Dendritic cell treated with granulocyte-macrophage colony-stimulating factor and Interleukin-4, amounts not matched to agents 40 ng/mL and 50 ng/mL, for 4 days (primary cell): ENCODE results near the gene TJP1.

Experiments used
- H3K27ac Mint-ChIP-seq: one replicate; pipeline ENCODE4 v1.8.0; 2022; ENCODE audit warnings: mild to moderate bottlenecking, mixed read lengths
- H3K27me3 Mint-ChIP-seq: one replicate; pipeline ENCODE4 v1.8.0; 2022; ENCODE audit warnings: mild to moderate bottlenecking, mixed read lengths
- H3K36me3 Mint-ChIP-seq: one replicate; pipeline ENCODE4 v1.8.0; 2022; ENCODE audit warnings: low read depth, mixed read lengths
- H3K4me1 Mint-ChIP-seq: one replicate; pipeline ENCODE4 v1.8.0; 2022; ENCODE audit warnings: low read depth, mixed read lengths
- H3K4me3 Mint-ChIP-seq: one replicate; pipeline ENCODE4 v1.8.0; 2022; ENCODE audit warnings: mild to moderate bottlenecking, moderate library complexity, mixed read lengths
- H3K9me3 Mint-ChIP-seq: one replicate; pipeline ENCODE4 v1.8.0; 2022; ENCODE audit warnings: mixed read lengths
- intact Hi-C: fragments of 100-400 bp; cut with micrococcal nuclease; formaldehyde crosslinking; loops from one replicate; pipeline ENCODE4 v1.15.0; 2022

The TJP1 gene

GRCh38 chr15:29853211-29853987 lies 31.1 kb upstream of the TJP1 start:
- Mint-ChIP-seq H3K36me3 (no peaks in the 10 kb centered on the region), H3K27ac (no peak overlapping the region), H3K4me3 (no peak overlapping the region), H3K4me1 (no peaks in the 10 kb centered on the region), H3K27me3 (no peaks in the 10 kb centered on the region), H3K9me3 (no peaks in the 10 kb centered on the region)
- intact Hi-C loops = no loop called here

GRCh38 chr15:29852201-29852600 lies 29.9 kb upstream of the TJP1 start:
- no peaks in the 10 kb centered on the region for H3K36me3 Mint-ChIP-seq
- intact Hi-C loops = no loop called here
- H3K27ac Mint-ChIP-seq = no peak overlapping the region
- H3K4me3 Mint-ChIP-seq = no peak overlapping the region
- no peaks in the 10 kb centered on the region for H3K27me3 Mint-ChIP-seq
- no peaks in the 10 kb centered on the region for H3K4me1 Mint-ChIP-seq
- H3K9me3 Mint-ChIP-seq = peaks cover 7% of the 10 kb centered on the region

DNA sequence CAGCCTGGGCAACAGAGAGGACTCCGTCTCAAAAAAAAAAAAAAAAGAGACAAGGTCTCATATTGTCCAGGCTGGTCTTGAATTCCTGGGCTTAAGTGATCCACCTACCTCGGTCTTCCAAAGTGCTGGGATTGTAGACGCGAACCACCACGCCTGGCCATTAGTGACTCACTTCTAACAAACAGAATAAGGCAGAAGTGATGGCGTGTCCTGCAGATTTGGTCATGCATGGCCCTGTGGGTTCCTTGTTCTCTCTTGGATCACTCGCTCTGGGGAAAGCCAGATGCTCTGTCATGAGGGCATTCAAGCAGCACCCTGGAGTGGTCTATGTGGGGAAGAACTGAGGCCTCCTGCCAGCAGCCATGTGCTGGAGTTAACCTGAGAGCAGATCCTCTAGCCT lies 27.4 kb upstream of the TJP1 start:
- Mint-ChIP-seq H3K4me1 (no peaks in the 10 kb centered on the region), H3K4me3 (no peak overlapping the region), H3K27ac (no peak overlapping the region), H3K27me3 (no peaks in the 10 kb centered on the region), H3K36me3 (no peaks in the 10 kb centered on the region), H3K9me3 (peaks cover 24% of the 10 kb centered on the region)
- intact Hi-C loops = no loop called here

GRCh38 chr15:29849218-29849617 lies 26.9 kb upstream of the TJP1 start:
- intact Hi-C loops = no loop called here
- no peaks in the 10 kb centered on the region for H3K27me3 Mint-ChIP-seq
- H3K4me1 Mint-ChIP-seq = no peaks in the 10 kb centered on the region
- peaks cover 24% of the 10 kb centered on the region for H3K9me3 Mint-ChIP-seq
- no peak overlapping the region for H3K4me3 Mint-ChIP-seq
- no peak overlapping the region for H3K27ac Mint-ChIP-seq
- H3K36me3 Mint-ChIP-seq = no peaks in the 10 kb centered on the region

GRCh38 chr15:29844290-29844903 lies 22.1 kb upstream of the TJP1 start:
- intact Hi-C loops = no loop called here
- Mint-ChIP-seq H3K36me3 (no peaks in the 10 kb centered on the region), H3K27ac (no peak overlapping the region), H3K9me3 (peaks cover 24% of the 10 kb centered on the region), H3K27me3 (peaks cover 9% of the 10 kb centered on the region), H3K4me3 (no peak overlapping the region), H3K4me1 (no peaks in the 10 kb centered on the region)

GRCh38 chr15:29842290-29842689 lies 20.0 kb upstream of the TJP1 start:
- Mint-ChIP-seq H3K36me3 (no peaks in the 10 kb centered on the region), H3K27ac (no peak overlapping the region), H3K4me3 (no peak overlapping the region), H3K4me1 (no peaks in the 10 kb centered on the region), H3K9me3 (peaks cover 17% of the 10 kb centered on the region), H3K27me3 (peaks cover 11% of the 10 kb centered on the region)
- intact Hi-C loops = no loop called here

DNA sequence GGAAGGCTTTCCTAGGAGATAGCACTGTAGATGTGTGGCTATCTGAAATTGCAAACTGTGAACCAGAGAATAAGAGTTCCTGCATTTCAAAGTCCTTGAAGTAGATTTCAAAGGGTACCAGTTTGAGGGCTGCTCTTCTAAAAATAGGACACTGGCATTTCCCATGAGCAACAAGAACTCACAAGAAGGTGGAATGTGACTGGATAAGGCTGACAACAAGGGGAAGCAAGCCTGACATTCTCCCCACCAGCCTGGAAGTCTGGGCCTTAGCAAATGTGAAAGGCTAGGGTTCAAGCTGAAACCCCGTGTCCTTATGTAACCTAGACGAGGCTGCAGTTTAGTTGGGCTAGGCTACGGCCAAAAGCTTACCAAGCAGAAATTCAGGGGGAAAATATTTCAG lies 18.7 kb upstream of the TJP1 start:
- Mint-ChIP-seq H3K36me3 (no peaks in the 10 kb centered on the region), H3K4me3 (no peak overlapping the region), H3K27ac (no peak overlapping the region), H3K27me3 (peaks cover 20% of the 10 kb centered on the region), H3K9me3 (peaks cover 4% of the 10 kb centered on the region), H3K4me1 (no peaks in the 10 kb centered on the region)
- intact Hi-C loops = no loop called here

DNA sequence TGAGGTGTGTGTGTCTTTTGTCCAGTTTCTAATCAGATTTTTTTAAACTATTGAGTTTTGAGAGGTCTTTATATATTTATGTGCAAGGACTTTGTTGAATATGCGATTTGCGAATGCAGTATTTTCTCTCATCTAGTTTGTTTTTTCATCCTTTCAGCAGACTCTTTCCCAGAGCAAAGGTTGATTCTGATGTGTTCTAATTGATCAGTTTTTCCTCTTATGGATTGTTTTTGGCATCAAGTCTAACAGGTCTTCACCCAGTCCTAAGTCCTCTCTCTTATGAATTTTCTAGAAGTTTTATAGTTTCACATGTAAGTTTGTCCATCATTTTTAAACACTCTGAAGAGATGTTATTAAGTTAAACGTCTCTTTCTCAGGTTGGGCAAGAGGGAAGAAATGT lies 17.8 kb upstream of the TJP1 start:
- Mint-ChIP-seq H3K4me3 (no peak overlapping the region), H3K27ac (no peak overlapping the region), H3K4me1 (no peaks in the 10 kb centered on the region), H3K27me3 (peaks cover 27% of the 10 kb centered on the region), H3K36me3 (no peaks in the 10 kb centered on the region), H3K9me3 (no peaks in the 10 kb centered on the region)
- intact Hi-C loops = no loop called here

GRCh38 chr15:29838352-29839010 lies 16.2 kb upstream of the TJP1 start:
- Mint-ChIP-seq H3K27me3 (peaks cover 29% of the 10 kb centered on the region), H3K4me3 (no peak overlapping the region), H3K4me1 (no peaks in the 10 kb centered on the region), H3K36me3 (no peaks in the 10 kb centered on the region), H3K9me3 (no peaks in the 10 kb centered on the region), H3K27ac (no peak overlapping the region)
- intact Hi-C loops = no loop called here

GRCh38 chr15:29835301-29835700 lies 13.0 kb upstream of the TJP1 start:
- intact Hi-C loops = no loop called here
- H3K4me3 Mint-ChIP-seq = no peak overlapping the region
- H3K36me3 Mint-ChIP-seq = no peaks in the 10 kb centered on the region
- H3K27ac Mint-ChIP-seq = no peak overlapping the region
- peaks cover 49% of the 10 kb centered on the region for H3K27me3 Mint-ChIP-seq
- no peaks in the 10 kb centered on the region for H3K9me3 Mint-ChIP-seq
- H3K4me1 Mint-ChIP-seq = no peaks in the 10 kb centered on the region

- H3K27ac Mint-ChIP-seq = no peak overlapping the region
- peaks cover 57% of the 10 kb centered on the region for H3K27me3 Mint-ChIP-seq
- H3K4me3 Mint-ChIP-seq = no peak overlapping the region
- intact Hi-C loops = no loop called here
- no peaks in the 10 kb centered on the region for H3K4me1 Mint-ChIP-seq
- no peaks in the 10 kb centered on the region for H3K36me3 Mint-ChIP-seq
- no peaks in the 10 kb centered on the region for H3K9me3 Mint-ChIP-seq
Measured at GRCh38 chr15:29832709-29833108, 10.4 kb upstream of the TJP1 start.

DNA sequence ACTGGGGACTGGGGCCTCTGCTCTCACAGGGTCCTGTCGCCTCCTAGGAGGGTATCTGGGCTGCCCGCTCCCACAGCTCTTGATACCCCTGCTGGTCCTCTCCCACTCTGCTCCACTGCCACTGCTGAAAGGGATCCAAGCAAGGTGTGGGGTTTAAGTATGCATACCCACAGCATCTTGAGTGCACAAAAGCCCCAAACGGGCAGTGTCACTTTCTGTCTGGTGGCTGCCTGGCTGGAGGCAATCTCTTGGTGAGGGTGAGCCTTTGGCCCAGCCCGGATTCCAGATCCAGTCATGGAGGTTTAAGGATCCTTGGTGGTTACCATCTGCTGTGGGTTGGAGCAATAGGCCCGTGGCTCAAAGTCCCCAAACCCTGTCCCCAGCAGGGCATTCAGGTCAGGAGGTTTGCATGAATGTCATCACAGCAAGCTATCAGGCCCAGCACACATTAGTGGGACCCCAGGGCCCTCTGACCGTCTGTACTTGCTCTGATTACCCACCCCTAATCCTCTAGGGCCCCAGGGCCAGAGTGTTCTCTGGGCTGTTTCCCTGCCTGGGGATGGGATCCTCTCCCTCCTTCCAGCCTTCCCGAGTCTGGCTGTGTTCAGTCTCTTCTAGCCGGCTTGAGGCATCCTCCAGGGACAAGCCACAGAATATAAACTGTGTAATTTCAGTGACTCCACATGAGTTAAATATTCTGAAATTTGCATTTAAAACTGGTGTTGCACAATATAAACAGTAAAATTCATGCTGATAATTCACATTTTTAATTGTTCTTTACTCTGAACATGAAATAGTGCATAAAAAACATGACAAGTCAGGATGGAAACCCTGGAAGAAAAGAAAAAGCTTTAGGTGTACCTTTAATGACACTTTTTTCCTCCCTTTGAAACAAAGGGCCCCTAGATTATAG lies 4.9 kb upstream of the TJP1 start:
- Mint-ChIP-seq H3K9me3 (no peaks in the 10 kb centered on the region), H3K27me3 (peaks cover 73% of the 10 kb centered on the region), H3K4me1 (peaks cover 6% of the 10 kb centered on the region), H3K27ac (no peak overlapping the region), H3K36me3 (no peaks in the 10 kb centered on the region), H3K4me3 (no peak overlapping the region)
- intact Hi-C loops = no loop called here

DNA sequence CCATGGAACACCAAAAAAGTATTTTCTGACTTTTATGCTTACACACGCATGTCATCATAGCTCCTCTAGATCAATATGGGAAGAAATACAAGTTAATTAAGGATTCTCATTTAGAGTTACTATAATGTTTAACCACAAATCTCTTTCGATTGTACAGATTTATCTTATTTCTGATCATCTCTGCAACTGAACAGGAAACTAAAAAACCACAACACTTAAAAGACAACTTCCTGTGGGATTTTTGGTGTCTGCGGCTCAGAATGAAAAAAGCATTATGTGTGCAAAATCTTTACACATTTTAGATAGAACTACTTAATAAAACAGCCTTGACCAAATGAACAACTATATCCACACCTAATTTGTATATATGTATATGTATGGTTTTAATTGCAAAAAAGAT lies 3.0 kb upstream of the TJP1 start:
- Mint-ChIP-seq H3K9me3 (no peaks in the 10 kb centered on the region), H3K36me3 (no peaks in the 10 kb centered on the region), H3K4me3 (no peak overlapping the region), H3K27ac (no peak overlapping the region), H3K27me3 (peaks cover 68% of the 10 kb centered on the region), H3K4me1 (peaks cover 6% of the 10 kb centered on the region)
- intact Hi-C loops = no loop called here
